ENCODE measurements around the gene DOCK6.

DOCK6 gene

DNA sequence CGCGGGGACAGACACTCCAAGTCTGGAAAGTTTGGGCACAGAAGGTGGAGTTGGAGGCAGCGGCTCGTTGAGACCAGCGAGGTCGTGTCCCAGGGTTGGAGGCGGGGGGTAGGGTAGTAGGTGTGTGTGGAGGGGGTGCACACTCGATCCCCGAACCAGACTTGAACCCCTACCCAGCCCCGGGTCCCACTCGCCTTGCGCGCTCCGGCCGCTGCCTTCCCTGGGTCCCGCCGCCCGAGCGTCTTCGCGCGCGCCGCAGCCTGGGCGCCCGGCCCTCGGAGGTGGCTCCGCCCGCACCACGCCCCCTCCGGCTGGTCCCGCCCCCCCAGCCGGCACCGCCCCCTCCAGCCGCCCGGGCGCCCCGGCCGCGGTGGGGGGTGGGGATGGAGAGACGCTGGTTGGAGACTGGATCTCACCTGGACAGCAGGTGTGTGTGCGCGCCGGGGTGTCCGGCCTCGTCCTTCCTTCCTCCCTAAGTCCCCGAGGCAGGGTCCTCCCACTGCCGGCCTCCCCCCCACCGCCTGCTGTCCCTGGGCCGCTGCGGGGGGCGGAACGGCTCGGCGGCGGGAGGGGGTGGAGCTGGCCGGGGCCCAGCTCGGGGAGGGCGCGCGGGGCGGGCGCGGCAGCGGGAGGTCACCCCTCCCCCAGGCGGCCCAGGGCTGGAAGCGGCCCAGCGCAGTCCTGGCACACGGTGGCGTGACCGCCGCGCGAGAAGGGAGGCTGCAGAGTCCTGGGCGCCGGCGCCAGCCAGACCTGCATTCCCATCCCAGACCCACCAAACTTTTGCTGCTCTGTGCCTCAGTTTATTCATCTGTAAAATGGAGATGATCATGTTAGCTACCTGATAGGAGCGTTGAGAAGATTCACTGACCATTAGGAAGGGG lies 64.8 kb downstream of the DOCK6 start, which contains the start of gene KANK2:
Gene KANK2, minus strand, starts transcription at position 255 of the 884 bp plus-strand sequence. CDS start 3,034 bp downstream, outside the sequence.
- H3K36me3 Mint-ChIP-seq (ENCODE audit: low read depth), result no peaks in the 10 kb centered on the region
- intact Hi-C loops (cut with micrococcal nuclease), result no loop called here
- H3K27me3 Mint-ChIP-seq, result peaks cover 26% of the 10 kb centered on the region
- peak within 1 kb of the TSS; percentile 53 for H3K27ac Mint-ChIP-seq
- H3K9me3 Mint-ChIP-seq, result no peaks in the 10 kb centered on the region
- peaks cover 27% of the 10 kb centered on the region for H3K4me1 Mint-ChIP-seq (ENCODE audit: low read depth)
- peak within 1 kb of the TSS; percentile 73 for H3K4me3 Mint-ChIP-seq

DNA sequence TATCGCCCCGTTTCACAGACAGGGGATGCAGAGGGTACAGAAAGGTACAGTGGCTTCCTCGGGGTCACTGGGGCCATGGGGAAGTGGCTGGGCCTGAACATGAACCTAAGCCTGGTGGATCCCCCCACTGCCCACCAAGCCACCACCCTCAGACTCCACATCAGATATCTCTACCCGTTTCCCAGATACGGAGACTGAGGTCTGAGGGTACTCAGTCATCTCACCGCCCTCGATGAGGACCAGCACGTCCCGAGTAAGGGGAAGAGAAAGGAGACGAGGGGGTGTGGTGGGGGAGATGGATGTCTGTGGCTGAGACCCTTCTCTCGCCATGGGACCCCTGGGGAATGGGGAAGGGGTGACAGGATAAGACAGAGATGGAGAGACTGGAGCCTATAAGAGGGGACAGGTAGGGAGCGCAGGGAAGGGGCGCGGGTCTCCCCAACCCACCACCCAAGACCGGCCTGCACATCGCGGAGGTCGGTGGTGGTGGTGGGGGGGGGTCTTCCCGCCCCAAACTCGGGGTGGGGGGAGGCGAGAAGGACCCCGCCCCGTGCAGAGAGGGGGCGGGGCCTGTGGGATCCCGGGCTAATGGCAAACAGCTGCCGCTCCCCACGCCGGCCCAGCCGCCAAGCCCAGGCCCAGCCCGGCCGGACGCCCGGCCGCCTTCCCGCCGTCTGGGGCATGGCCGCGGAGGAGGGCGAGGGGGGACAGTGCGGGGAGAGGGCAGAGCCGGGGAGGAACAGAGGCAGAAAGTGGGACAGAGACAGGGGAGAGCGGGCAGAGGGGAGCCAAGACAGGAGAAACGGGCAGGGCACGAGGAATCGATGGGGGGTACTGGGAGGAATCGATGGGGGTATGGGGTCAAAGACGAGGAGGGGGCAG lies 65.7 kb downstream of the DOCK6 start:
- Mint-ChIP-seq H3K27ac (peak overlapping the region; percentile 53), H3K27me3 (peaks cover 26% of the 10 kb centered on the region), H3K9me3 (no peaks in the 10 kb centered on the region), H3K4me1 (ENCODE audit: low read depth) (peaks cover 27% of the 10 kb centered on the region), H3K36me3 (ENCODE audit: low read depth) (no peaks in the 10 kb centered on the region), H3K4me3 (peak overlapping the region; percentile 73)
- intact Hi-C loops (cut with micrococcal nuclease), result loop anchor here (1.0 kb wide), 1 partner anchor 36 kb away; no protein-coding TSS in a partner anchor

DNA sequence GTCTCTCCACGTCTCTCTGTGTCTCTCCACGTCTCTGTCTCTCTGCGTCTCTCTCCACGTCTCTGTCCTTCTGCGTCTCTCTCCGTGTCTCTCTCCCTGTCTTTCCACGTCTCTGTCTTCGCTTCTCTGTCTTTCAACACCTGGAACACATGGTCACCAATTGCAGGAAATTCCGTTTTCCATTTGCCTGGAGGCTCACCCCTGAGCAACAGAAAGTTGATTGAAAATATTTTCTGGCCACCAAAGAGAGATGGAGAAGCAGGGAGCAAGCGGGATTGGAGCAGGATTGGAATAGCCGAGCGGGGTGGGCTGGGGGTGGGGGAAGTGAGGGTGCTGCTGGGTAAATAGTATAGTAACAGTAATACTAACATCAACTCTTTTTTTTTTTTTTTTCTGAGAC lies 66.6 kb downstream of the DOCK6 start:
- no peak overlapping the region for H3K27ac Mint-ChIP-seq
- H3K9me3 Mint-ChIP-seq, result no peaks in the 10 kb centered on the region
- no peak overlapping the region for H3K4me3 Mint-ChIP-seq
- peaks cover 26% of the 10 kb centered on the region for H3K27me3 Mint-ChIP-seq
- intact Hi-C loops (cut with micrococcal nuclease), result loop anchor here (1.0 kb wide), 1 partner anchor 35 kb away; no protein-coding TSS in a partner anchor
- no peaks in the 10 kb centered on the region for H3K36me3 Mint-ChIP-seq (ENCODE audit: low read depth)
- peaks cover 34% of the 10 kb centered on the region for H3K4me1 Mint-ChIP-seq (ENCODE audit: low read depth)

DNA sequence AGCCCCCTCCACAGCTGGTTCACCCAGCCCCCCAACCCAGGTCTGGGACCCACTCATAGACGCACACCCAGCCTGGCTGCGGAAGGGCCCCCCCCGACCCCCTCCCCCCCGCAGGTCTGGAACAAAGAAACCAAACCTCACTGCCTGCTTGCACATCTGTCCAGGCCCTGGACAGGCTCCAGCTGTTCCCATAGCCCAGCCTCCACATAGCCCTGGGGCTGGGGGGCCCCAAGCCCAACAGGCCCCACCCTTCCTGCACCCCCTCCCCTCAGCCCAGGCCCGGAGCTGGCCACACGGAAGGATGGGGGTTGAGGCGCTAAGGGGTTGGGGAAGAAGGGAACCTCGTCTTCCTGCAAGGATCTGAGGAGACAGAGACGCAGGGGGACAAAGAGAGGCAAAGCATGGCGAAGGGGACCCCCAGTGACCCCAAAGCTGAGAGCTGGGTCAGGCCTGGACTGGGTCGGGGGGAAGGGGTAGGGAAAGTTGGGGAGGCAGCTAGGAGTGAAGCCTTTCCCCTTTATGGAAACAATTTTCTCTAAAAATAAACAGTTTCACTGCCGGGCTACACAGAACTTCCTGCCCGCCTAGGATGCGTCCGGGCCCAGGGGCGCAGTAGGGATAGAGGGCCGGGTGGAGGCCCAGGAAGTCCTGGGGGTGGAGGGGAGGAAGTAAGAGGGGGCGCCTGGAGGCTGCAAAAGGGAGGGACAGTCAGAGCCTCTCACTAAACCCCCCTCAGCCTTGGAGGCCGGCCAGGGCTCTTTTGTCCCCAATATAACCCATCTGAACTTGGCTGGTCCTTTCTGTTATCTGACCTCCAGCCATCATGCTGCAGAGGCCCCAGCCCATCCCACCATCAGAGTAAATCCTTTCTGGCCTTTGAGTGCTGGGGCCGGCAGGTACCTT lies 67.4 kb downstream of the DOCK6 start:
- intact Hi-C loops (cut with micrococcal nuclease), result no loop called here
- Mint-ChIP-seq H3K27ac (peak overlapping the region; percentile 47), H3K27me3 (peaks cover 25% of the 10 kb centered on the region), H3K9me3 (no peaks in the 10 kb centered on the region), H3K4me1 (ENCODE audit: low read depth) (peaks cover 34% of the 10 kb centered on the region), H3K4me3 (no peak overlapping the region), H3K36me3 (ENCODE audit: low read depth) (no peaks in the 10 kb centered on the region)

DNA sequence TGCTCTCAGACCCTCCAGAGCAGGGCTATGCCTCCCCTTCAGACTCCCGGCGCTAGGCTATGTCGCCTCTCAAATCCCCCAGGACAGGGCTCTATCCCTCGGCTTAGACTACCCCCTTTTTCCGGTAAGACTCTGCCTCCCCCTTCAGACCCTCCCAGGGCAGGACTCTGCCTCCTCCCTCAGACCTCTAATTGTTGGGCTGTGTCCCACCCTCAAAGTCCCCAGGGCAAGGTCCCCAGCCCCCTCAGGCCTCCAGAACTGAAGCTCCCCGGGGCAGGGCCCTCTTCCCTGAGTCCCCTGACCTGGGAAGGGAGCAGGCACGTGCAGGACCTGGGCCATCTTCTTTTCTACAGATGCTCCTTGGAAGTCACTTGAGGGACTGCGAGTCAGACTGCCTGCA lies 68.2 kb downstream of the DOCK6 start:
- Mint-ChIP-seq H3K4me3 (no peak overlapping the region), H3K4me1 (ENCODE audit: low read depth) (peaks cover 34% of the 10 kb centered on the region), H3K9me3 (no peaks in the 10 kb centered on the region), H3K36me3 (ENCODE audit: low read depth) (no peaks in the 10 kb centered on the region), H3K27ac (peak overlapping the region; percentile 47), H3K27me3 (peaks cover 21% of the 10 kb centered on the region)
- intact Hi-C loops (cut with micrococcal nuclease), result no loop called here

DNA sequence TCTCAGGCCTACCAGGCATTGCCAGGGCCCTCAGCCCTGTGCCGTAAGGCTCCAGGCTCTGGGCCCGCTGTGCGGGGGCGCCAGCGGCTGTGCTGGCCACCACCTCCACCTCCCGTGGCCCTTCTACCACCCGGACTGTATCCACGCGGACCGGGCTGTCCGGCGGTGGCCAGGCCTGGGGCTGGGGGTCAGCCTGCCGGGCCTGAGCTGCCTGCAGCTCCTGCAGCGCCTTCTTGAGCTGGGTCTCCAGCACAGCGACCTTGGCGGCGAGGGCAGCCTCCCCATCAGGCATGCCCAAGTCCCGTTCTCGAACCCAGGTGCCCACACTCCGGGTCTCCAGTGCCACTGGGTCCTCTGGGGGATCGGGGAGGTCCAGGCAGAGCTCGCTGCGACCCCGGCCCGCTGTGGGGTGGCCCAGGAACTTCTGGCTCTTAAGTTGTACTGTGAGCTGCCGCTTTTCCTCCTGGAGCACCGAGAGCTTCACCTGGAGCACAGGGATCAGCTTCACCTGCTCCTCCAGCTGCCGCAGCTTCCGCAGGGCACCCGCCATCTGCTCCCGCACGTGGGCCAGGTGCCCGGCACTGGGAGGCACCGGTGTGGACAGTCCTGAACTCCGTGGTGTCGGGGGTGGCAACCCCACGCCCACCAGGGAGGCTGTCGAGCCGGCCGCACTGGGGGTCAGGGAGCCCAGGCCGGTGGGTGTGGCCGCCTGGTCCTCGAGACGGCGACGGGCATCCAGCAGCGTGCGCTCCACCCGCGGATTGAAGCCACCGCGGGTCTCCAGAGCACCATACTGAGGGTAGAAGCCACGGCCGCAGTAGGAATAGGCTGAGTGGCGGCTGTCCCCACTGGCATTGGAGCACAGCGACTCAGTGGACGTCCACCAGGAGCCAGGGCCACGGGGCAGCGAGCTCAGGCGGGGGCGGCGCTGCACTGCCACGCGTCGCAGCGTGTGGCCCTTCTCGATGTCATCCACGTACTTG lies 69.1 kb downstream of the DOCK6 start:
- Mint-ChIP-seq H3K27ac (no peak overlapping the region), H3K4me1 (ENCODE audit: low read depth) (peaks cover 34% of the 10 kb centered on the region)

DNA sequence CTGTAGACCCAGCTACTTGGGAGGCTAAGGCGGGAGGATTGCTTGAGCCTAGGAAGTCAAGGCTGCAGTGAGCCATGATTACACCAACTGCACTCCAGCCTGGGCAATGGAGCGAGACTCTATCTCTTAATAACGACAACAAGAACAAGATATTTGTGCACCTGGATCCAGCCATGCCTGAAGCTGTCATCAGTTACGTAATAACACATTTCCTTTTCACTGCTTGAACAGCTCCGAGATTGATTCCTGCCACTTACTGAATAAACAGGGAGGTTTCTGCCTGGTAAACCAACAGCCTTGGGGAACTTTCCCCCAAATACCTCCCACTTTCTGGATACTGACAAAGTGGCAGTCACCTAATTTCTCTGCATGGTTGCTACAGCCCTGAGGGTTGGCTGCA lies 70.4 kb downstream of the DOCK6 start:
- intact Hi-C loops (cut with micrococcal nuclease), result no loop called here
- Mint-ChIP-seq H3K4me1 (ENCODE audit: low read depth) (peaks cover 35% of the 10 kb centered on the region), H3K36me3 (ENCODE audit: low read depth) (no peaks in the 10 kb centered on the region), H3K27me3 (peaks cover 15% of the 10 kb centered on the region), H3K27ac (peak overlapping the region; percentile 60), H3K9me3 (no peaks in the 10 kb centered on the region), H3K4me3 (no peak overlapping the region)

More for the DNA sequence above, 69.1 kb downstream of the DOCK6 start:
- intact Hi-C loops (cut with micrococcal nuclease), result no loop called here
- Mint-ChIP-seq H3K4me3 (no peak overlapping the region), H3K9me3 (no peaks in the 10 kb centered on the region), H3K27me3 (peaks cover 19% of the 10 kb centered on the region), H3K36me3 (ENCODE audit: low read depth) (no peaks in the 10 kb centered on the region)

DNA sequence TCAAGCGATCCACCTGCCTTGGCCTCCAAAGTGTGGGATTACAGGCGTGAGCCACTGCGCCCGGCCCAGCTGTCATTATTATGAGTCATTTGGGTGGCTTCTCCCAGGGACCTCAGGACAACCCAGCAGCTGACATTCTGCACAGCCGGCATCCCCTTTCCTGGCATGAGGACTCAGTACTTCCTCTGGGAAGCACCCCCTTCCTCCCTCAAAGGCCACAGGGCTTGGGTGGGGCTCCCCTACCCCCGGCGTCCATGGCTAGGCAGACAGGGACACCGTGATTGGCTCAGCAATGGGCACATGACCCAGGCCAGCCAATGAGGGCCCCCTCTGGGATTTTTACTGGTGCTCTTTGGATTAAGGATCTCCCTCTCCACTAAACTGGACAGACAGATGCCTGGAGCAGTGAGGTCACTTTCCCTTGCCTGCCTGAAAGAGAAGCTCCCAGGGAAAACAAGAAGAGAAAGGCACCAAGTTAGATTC lies 71.0 kb downstream of the DOCK6 start:
- Mint-ChIP-seq H3K4me1 (ENCODE audit: low read depth) (peaks cover 29% of the 10 kb centered on the region), H3K36me3 (ENCODE audit: low read depth) (no peaks in the 10 kb centered on the region), H3K9me3 (no peaks in the 10 kb centered on the region), H3K27ac (peak overlapping the region; percentile 60), H3K4me3 (peak overlapping the region; percentile 26), H3K27me3 (peaks cover 9% of the 10 kb centered on the region)
- intact Hi-C loops (cut with micrococcal nuclease), result no loop called here

DNA sequence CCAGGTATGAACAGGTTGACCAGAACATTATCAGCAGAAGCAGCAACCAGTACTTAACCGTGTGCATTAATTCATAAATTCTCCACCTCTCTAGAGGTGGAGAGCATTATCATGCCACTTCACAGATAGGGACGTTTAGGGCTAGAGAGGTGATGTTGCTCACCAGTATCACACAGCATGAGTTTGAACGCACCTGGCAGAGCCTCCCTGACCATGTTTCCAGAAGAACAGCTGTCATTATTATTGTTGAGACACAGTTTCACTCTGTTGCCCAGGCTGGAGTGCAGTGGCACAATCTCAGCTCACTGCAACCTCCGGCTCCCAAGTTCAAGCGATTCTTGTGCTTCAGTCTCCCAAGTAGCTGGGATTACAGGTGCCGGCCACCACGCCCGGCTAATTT lies 71.8 kb downstream of the DOCK6 start:
- intact Hi-C loops (cut with micrococcal nuclease), result no loop called here
- Mint-ChIP-seq H3K4me3 (no peak overlapping the region), H3K9me3 (no peaks in the 10 kb centered on the region), H3K27me3 (peaks cover 3% of the 10 kb centered on the region), H3K27ac (no peak overlapping the region), H3K4me1 (ENCODE audit: low read depth) (peaks cover 24% of the 10 kb centered on the region), H3K36me3 (ENCODE audit: low read depth) (no peaks in the 10 kb centered on the region)

DNA sequence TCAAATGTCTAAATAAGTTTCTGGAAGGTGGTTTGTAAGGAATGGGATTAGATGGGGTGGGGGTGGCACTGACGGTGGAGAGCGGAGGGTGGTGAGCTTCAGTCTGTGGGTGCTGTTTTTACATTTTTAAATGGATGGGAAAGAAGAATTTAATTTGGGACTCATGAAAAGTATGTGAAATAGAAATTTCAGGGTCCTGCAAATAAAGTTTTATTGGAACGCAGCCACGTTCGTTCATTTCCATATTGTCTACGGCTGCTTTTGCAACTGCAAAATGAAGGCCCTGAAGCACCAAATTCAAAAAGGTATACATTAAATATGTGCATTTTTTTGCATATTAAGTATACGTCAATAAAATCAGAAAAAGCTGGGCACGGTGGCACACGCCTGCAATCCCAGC lies 74.9 kb downstream of the DOCK6 start:
- Mint-ChIP-seq H3K4me1 (ENCODE audit: low read depth) (peaks cover 13% of the 10 kb centered on the region), H3K4me3 (no peak overlapping the region)

DNA sequence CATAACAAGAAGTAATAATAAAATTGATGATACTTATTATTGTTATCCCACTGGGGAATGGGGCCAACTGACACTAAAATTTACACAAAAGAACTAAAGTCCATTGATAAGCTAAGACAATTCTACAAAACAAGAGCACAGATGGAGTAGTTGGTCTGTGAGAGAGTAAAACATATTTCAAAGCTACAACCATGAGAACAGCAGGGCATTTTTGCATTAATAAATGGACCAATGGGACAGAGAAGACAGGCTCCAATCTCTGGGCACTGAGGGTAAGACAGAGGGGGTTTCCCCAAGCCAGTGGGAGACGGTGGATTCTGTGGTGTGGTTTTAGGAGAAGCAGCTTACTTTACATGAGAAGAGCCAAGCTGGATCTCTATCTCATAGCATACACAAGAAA lies 79.3 kb downstream of the DOCK6 start:
- intact Hi-C loops (cut with micrococcal nuclease), result no loop called here
- H3K36me3 Mint-ChIP-seq (ENCODE audit: low read depth), result no peaks in the 10 kb centered on the region
- no peaks in the 10 kb centered on the region for H3K9me3 Mint-ChIP-seq
- no peak overlapping the region for H3K27ac Mint-ChIP-seq
- no peak overlapping the region for H3K4me3 Mint-ChIP-seq
- H3K4me1 Mint-ChIP-seq (ENCODE audit: low read depth), result peaks cover 25% of the 10 kb centered on the region
- no peaks in the 10 kb centered on the region for H3K27me3 Mint-ChIP-seq

More for the DNA sequence above, 74.9 kb downstream of the DOCK6 start:
- H3K27ac Mint-ChIP-seq, result no peak overlapping the region
- no peaks in the 10 kb centered on the region for H3K27me3 Mint-ChIP-seq
- H3K9me3 Mint-ChIP-seq, result no peaks in the 10 kb centered on the region
- no peaks in the 10 kb centered on the region for H3K36me3 Mint-ChIP-seq (ENCODE audit: low read depth)
- intact Hi-C loops (cut with micrococcal nuclease), result no loop called here

DNA sequence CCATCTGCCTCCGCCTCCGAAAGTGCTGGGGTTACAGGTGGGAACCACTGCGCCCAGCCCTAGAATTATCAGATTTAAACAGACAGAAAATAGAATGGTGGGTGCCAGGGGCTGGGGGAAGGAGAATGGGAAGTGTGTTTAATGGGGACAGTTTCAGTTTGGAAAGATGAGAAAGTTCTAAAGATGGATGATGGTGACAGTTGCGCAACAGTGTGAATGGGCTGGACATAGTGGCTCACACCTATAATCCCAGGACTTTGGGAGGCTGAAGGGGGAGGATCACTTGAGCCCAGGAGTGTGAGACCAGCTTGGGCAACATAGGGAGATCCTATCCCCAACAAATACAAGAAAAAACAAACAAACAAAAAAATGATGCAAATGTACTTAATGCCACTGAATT lies 80.8 kb downstream of the DOCK6 start:
- Mint-ChIP-seq H3K4me1 (ENCODE audit: low read depth) (peaks cover 19% of the 10 kb centered on the region), H3K36me3 (ENCODE audit: low read depth) (no peaks in the 10 kb centered on the region), H3K4me3 (no peak overlapping the region), H3K27ac (no peak overlapping the region), H3K27me3 (no peaks in the 10 kb centered on the region), H3K9me3 (no peaks in the 10 kb centered on the region)
- intact Hi-C loops (cut with micrococcal nuclease), result no loop called here

All from dendritic cell treated with granulocyte-macrophage colony-stimulating factor and Interleukin-4, amounts not matched to agents 40 ng/mL and 50 ng/mL, for 4 days (primary cell).